ENCODE results near the gene DAAM1. TPM values are rescaled to one million over a fixed set of nuclear protein-coding genes. Genes with fewer than 3 reads are reported as not detected.

DAAM1 gene
- polyA plus RNA-seq, 1 of the 3 experiments (the other 2 are of a cell fraction), result 5.1 TPM

- Histone ChIP-seq H3K4me2 (peak overlapping the region; percentile 36), H3K36me3 (replicated peaks in 1 of 2; ENCODE audit: control insufficient read depth in 1 of 2, insufficient read depth in 2 of 2, low read length in 1 of 2) (no peaks in the 10 kb centered on the region), H4K20me1 (ENCODE audit: insufficient read depth) (no peaks in the 10 kb centered on the region), H3K79me2 (ENCODE audit: insufficient read depth) (no peaks in the 10 kb centered on the region), H3F3A (replicated peaks; ENCODE audit: insufficient read depth) (peaks cover 29% of the 10 kb centered on the region), H3K9ac (peak overlapping the region; percentile 26; the same call in 1 of the 2 replicates), H2AFZ (ENCODE audit: low read depth) (no peak overlapping the region), H3K27ac (ENCODE audit: low read depth in 2 of 2, low read length in 1 of 2) (peak overlapping the region; percentile 60 to 71; a peak in 3 of 4 replicates), H3K9me3 (no peaks in the 10 kb centered on the region), H3K4me1 (ENCODE audit: control insufficient read depth in 1 of 2, insufficient read depth in 2 of 2, low read depth in 1 of 2, low read length in 1 of 2) (peaks cover 5 to 25% of the 10 kb centered on the region in 2 experiments), H3K4me3 (ENCODE audit: low read depth in 2 of 2, low read length in 1 of 2) (no peak overlapping the region), H3K27me3 (ENCODE audit: insufficient read depth) (no peaks in the 10 kb centered on the region), H3K9me2 (no peaks in the 10 kb centered on the region)
- DNase-seq, result no peak
- POLR2A ChIA-PET, result no interaction called here
- TF ChIP-seq RCOR1 (IDR thresholded peaks at IDR 0.05; ENCODE audit: low read length) (no peak), EP300 (IDR thresholded peaks at IDR 0.05; ENCODE audit: borderline replicate concordance in 1 of 2, low read depth in 1 of 2, low read length in 1 of 2) (no peak), NFIC (IDR thresholded peaks at IDR 0.05; ENCODE audit: borderline replicate concordance) (peak; percentile 12; the same call in 1 of the 2 replicates), REST (IDR thresholded peaks at IDR 0.05; ENCODE audit: low read depth, low read length) (no peak), NRF1 (IDR thresholded peaks at IDR 0.05; ENCODE audit: low read depth, low read length) (no peak), FOXM1 (IDR thresholded peaks at IDR 0.05; ENCODE audit: low read depth) (no peak), MXI1 (IDR thresholded peaks at IDR 0.05; ENCODE audit: low read depth, low read length) (no peak), GATA2 (CRISPR knock-in tag; IDR thresholded peaks at IDR 0.05) (no peak), SMC3 (IDR thresholded peaks at IDR 0.05; ENCODE audit: low read depth, low read length) (no peak), MEF2A (IDR thresholded peaks at IDR 0.05; ENCODE audit: borderline replicate concordance, low read depth) (0 out of 2 replicates have a peak, but pooled peaks have one; percentile 16), USF2 (IDR thresholded peaks at IDR 0.05; ENCODE audit: borderline replicate concordance, low read depth, low read length) (no peak), YY1 (IDR thresholded peaks at IDR 0.05; ENCODE audit: low read depth) (no peak), FOSL2 (IDR thresholded peaks at IDR 0.05; ENCODE audit: borderline replicate concordance, low read depth) (0 out of 2 replicates have a peak, but pooled peaks have one; percentile 10), SIN3A (IDR thresholded peaks at IDR 0.05; ENCODE audit: borderline replicate concordance, low read depth, low read length) (no peak), FOXJ3 (CRISPR knock-in tag; IDR thresholded peaks at IDR 0.05) (no peak), JUND (IDR thresholded peaks at IDR 0.05) (peak; percentile 33; the same call in 1 of the 2 replicates), GABPA (IDR thresholded peaks at IDR 0.05; ENCODE audit: low read depth) (no peak), TCF12 (IDR thresholded peaks at IDR 0.05) (peak; percentile 16), CTCF (IDR thresholded peaks at IDR 0.05) (no peak), TAF1 (IDR thresholded peaks at IDR 0.05; ENCODE audit: borderline replicate concordance, low read depth, low read length) (no peak), PBX3 (IDR thresholded peaks at IDR 0.05) (no peak), TEAD4 (IDR thresholded peaks at IDR 0.05; ENCODE audit: borderline replicate concordance, insufficient read depth) (no peak)
- TF ChIP-seq, protein P1, sequence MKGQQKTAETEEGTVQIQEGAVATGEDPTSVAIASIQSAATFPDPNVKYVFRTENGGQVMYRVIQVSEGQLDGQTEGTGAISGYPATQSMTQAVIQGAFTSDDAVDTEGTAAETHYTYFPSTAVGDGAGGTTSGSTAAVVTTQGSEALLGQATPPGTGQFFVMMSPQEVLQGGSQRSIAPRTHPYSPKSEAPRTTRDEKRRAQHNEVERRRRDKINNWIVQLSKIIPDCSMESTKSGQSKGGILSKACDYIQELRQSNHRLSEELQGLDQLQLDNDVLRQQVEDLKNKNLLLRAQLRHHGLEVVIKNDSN (IDR thresholded peaks at IDR 0.05; ENCODE audit: borderline replicate concordance, low read depth), result no peak
- CTCF ChIA-PET, result interaction anchor here (1.2 kb wide), 1 partner anchor 62 kb away, joined by 3 read pairs; no protein-coding TSS in a partner anchor
- 92% methylated on average over 1 of the region's 1 CpG for WGBS (ENCODE audit: low lambda C conversion rate)
Observed at GRCh38 chr14:59305836-59306555, 117.5 kb downstream of the DAAM1 start.
